ENCODE results near the gene ITLN2.

The ITLN2 gene

GRCh38 chr1:160981584-160982411 lies 27.2 kb upstream of the ITLN2 start:
- Histone ChIP-seq H3K27ac (ENCODE audit: low read depth, low read length) (peak overlapping the region; percentile 73), H3K9me3 (ENCODE audit: control insufficient read depth, insufficient read depth, low read length) (peaks cover 7% of the 10 kb centered on the region; the same call in 1 of the 2 replicates), H3K9ac (ENCODE audit: low read depth, low read length) (peak overlapping the region; percentile 76), H3K4me3 (ENCODE audit: low read depth, low read length) (peak overlapping the region; percentile 57), H3K27me3 (ENCODE audit: control insufficient read depth, insufficient read depth, low read length) (no peaks in the 10 kb centered on the region), H3K4me1 (ENCODE audit: control insufficient read depth, insufficient read depth, low read length) (peaks cover 34% of the 10 kb centered on the region), H3K36me3 (ENCODE audit: control insufficient read depth, insufficient read depth, low read length) (no peaks in the 10 kb centered on the region)

GRCh38 chr1:160979286-160979685 lies 24.7 kb upstream of the ITLN2 start:
- Histone ChIP-seq H3K27ac (ENCODE audit: low read depth, low read length) (no peak overlapping the region), H3K9me3 (ENCODE audit: control insufficient read depth, insufficient read depth, low read length) (no peaks in the 10 kb centered on the region), H3K9ac (ENCODE audit: low read depth, low read length) (no peak overlapping the region), H3K27me3 (ENCODE audit: control insufficient read depth, insufficient read depth, low read length) (no peaks in the 10 kb centered on the region), H3K4me1 (ENCODE audit: control insufficient read depth, insufficient read depth, low read length) (peaks cover 25% of the 10 kb centered on the region), H3K36me3 (ENCODE audit: control insufficient read depth, insufficient read depth, low read length) (no peaks in the 10 kb centered on the region), H3K4me3 (ENCODE audit: low read depth, low read length) (no peak overlapping the region)

- H3K27me3 ChIP-seq (ENCODE audit: control insufficient read depth, insufficient read depth, low read length): no peaks in the 10 kb centered on the region
- H3K36me3 ChIP-seq (ENCODE audit: control insufficient read depth, insufficient read depth, low read length): no peaks in the 10 kb centered on the region
- no peak overlapping the region for H3K27ac ChIP-seq (ENCODE audit: low read depth, low read length)
- H3K9me3 ChIP-seq (ENCODE audit: control insufficient read depth, insufficient read depth, low read length): no peaks in the 10 kb centered on the region
- no peak overlapping the region for H3K4me3 ChIP-seq (ENCODE audit: low read depth, low read length)
- H3K9ac ChIP-seq (ENCODE audit: low read depth, low read length): no peak overlapping the region
- peaks cover 27% of the 10 kb centered on the region for H3K4me1 ChIP-seq (ENCODE audit: control insufficient read depth, insufficient read depth, low read length)
Observed at GRCh38 chr1:160978510-160978927, 23.9 kb upstream of the ITLN2 start.

GRCh38 chr1:160975026-160975425 lies 20.4 kb upstream of the ITLN2 start:
- no peak overlapping the region for H3K4me3 ChIP-seq (ENCODE audit: low read depth, low read length)
- H3K36me3 ChIP-seq (ENCODE audit: control insufficient read depth, insufficient read depth, low read length): no peaks in the 10 kb centered on the region
- H3K4me1 ChIP-seq (ENCODE audit: control insufficient read depth, insufficient read depth, low read length): peaks cover 26% of the 10 kb centered on the region
- H3K27me3 ChIP-seq (ENCODE audit: control insufficient read depth, insufficient read depth, low read length): no peaks in the 10 kb centered on the region
- H3K9me3 ChIP-seq (ENCODE audit: control insufficient read depth, insufficient read depth, low read length): no peaks in the 10 kb centered on the region
- H3K9ac ChIP-seq (ENCODE audit: low read depth, low read length): no peak overlapping the region
- no peak overlapping the region for H3K27ac ChIP-seq (ENCODE audit: low read depth, low read length)

- peaks cover 26% of the 10 kb centered on the region for H3K4me1 ChIP-seq (ENCODE audit: control insufficient read depth, insufficient read depth, low read length)
- no peak overlapping the region for H3K9ac ChIP-seq (ENCODE audit: low read depth, low read length)
- no peak overlapping the region for H3K27ac ChIP-seq (ENCODE audit: low read depth, low read length)
- H3K4me3 ChIP-seq (ENCODE audit: low read depth, low read length): no peak overlapping the region
- H3K9me3 ChIP-seq (ENCODE audit: control insufficient read depth, insufficient read depth, low read length): no peaks in the 10 kb centered on the region
- no peaks in the 10 kb centered on the region for H3K36me3 ChIP-seq (ENCODE audit: control insufficient read depth, insufficient read depth, low read length)
- no peaks in the 10 kb centered on the region for H3K27me3 ChIP-seq (ENCODE audit: control insufficient read depth, insufficient read depth, low read length)
Observed at GRCh38 chr1:160973491-160973890, 18.9 kb upstream of the ITLN2 start.

- Histone ChIP-seq H3K4me3 (ENCODE audit: low read depth, low read length) (no peak overlapping the region), H3K27me3 (ENCODE audit: control insufficient read depth, insufficient read depth, low read length) (no peaks in the 10 kb centered on the region), H3K4me1 (ENCODE audit: control insufficient read depth, insufficient read depth, low read length) (peaks cover 26% of the 10 kb centered on the region), H3K27ac (ENCODE audit: low read depth, low read length) (no peak overlapping the region), H3K9me3 (ENCODE audit: control insufficient read depth, insufficient read depth, low read length) (no peaks in the 10 kb centered on the region), H3K36me3 (ENCODE audit: control insufficient read depth, insufficient read depth, low read length) (no peaks in the 10 kb centered on the region), H3K9ac (ENCODE audit: low read depth, low read length) (no peak overlapping the region)
Observed at GRCh38 chr1:160972939-160973338, 18.3 kb upstream of the ITLN2 start.

GRCh38 chr1:160971618-160972056 lies 17.0 kb upstream of the ITLN2 start:
- Histone ChIP-seq H3K9ac (ENCODE audit: low read depth, low read length) (no peak overlapping the region), H3K4me1 (ENCODE audit: control insufficient read depth, insufficient read depth, low read length) (peaks cover 26% of the 10 kb centered on the region), H3K27me3 (ENCODE audit: control insufficient read depth, insufficient read depth, low read length) (no peaks in the 10 kb centered on the region), H3K36me3 (ENCODE audit: control insufficient read depth, insufficient read depth, low read length) (no peaks in the 10 kb centered on the region), H3K9me3 (ENCODE audit: control insufficient read depth, insufficient read depth, low read length) (no peaks in the 10 kb centered on the region), H3K27ac (ENCODE audit: low read depth, low read length) (peak overlapping the region; percentile 31), H3K4me3 (ENCODE audit: low read depth, low read length) (peak overlapping the region; percentile 32)

- H3K9ac ChIP-seq (ENCODE audit: low read depth, low read length): no peak overlapping the region
- no peak overlapping the region for H3K4me3 ChIP-seq (ENCODE audit: low read depth, low read length)
- no peaks in the 10 kb centered on the region for H3K4me1 ChIP-seq (ENCODE audit: control insufficient read depth, insufficient read depth, low read length)
- H3K9me3 ChIP-seq (ENCODE audit: control insufficient read depth, insufficient read depth, low read length): no peaks in the 10 kb centered on the region
- H3K27me3 ChIP-seq (ENCODE audit: control insufficient read depth, insufficient read depth, low read length): no peaks in the 10 kb centered on the region
- H3K36me3 ChIP-seq (ENCODE audit: control insufficient read depth, insufficient read depth, low read length): no peaks in the 10 kb centered on the region
- H3K27ac ChIP-seq (ENCODE audit: low read depth, low read length): no peak overlapping the region
Observed at GRCh38 chr1:160963521-160963920, 8.9 kb upstream of the ITLN2 start.

- Histone ChIP-seq H3K36me3 (ENCODE audit: control insufficient read depth, insufficient read depth, low read length) (no peaks in the 10 kb centered on the region), H3K4me1 (ENCODE audit: control insufficient read depth, insufficient read depth, low read length) (no peaks in the 10 kb centered on the region), H3K27me3 (ENCODE audit: control insufficient read depth, insufficient read depth, low read length) (no peaks in the 10 kb centered on the region), H3K27ac (ENCODE audit: low read depth, low read length) (no peak overlapping the region), H3K4me3 (ENCODE audit: low read depth, low read length) (no peak overlapping the region), H3K9me3 (ENCODE audit: control insufficient read depth, insufficient read depth, low read length) (no peaks in the 10 kb centered on the region), H3K9ac (ENCODE audit: low read depth, low read length) (no peak overlapping the region)
Observed at GRCh38 chr1:160961419-160961818, 6.8 kb upstream of the ITLN2 start.

- Histone ChIP-seq H3K9ac (ENCODE audit: low read depth, low read length) (no peak overlapping the region), H3K36me3 (ENCODE audit: control insufficient read depth, insufficient read depth, low read length) (no peaks in the 10 kb centered on the region), H3K27me3 (ENCODE audit: control insufficient read depth, insufficient read depth, low read length) (no peaks in the 10 kb centered on the region), H3K9me3 (ENCODE audit: control insufficient read depth, insufficient read depth, low read length) (no peaks in the 10 kb centered on the region), H3K4me3 (ENCODE audit: low read depth, low read length) (no peak overlapping the region), H3K27ac (ENCODE audit: low read depth, low read length) (no peak overlapping the region), H3K4me1 (ENCODE audit: control insufficient read depth, insufficient read depth, low read length) (peaks cover 10% of the 10 kb centered on the region)
Observed at GRCh38 chr1:160956966-160957365, 2.4 kb upstream of the ITLN2 start.

- no peak overlapping the region for H3K4me3 ChIP-seq (ENCODE audit: low read depth, low read length)
- no peaks in the 10 kb centered on the region for H3K36me3 ChIP-seq (ENCODE audit: control insufficient read depth, insufficient read depth, low read length)
- H3K9ac ChIP-seq (ENCODE audit: low read depth, low read length): no peak overlapping the region
- H3K9me3 ChIP-seq (ENCODE audit: control insufficient read depth, insufficient read depth, low read length): no peaks in the 10 kb centered on the region
- H3K27me3 ChIP-seq (ENCODE audit: control insufficient read depth, insufficient read depth, low read length): no peaks in the 10 kb centered on the region
- no peak overlapping the region for H3K27ac ChIP-seq (ENCODE audit: low read depth, low read length)
- peaks cover 15% of the 10 kb centered on the region for H3K4me1 ChIP-seq (ENCODE audit: control insufficient read depth, insufficient read depth, low read length)
Observed at GRCh38 chr1:160953030-160953429, 1.6 kb downstream of the ITLN2 start.

Measured in HUES48 (cell line).